GM12878 (cell line): ENCODE results near the gene TSSC4. TPM values are rescaled to one million over a fixed set of nuclear protein-coding genes. Genes with fewer than 3 reads are reported as not detected.

ENCODE experiments used
- ATAC-seq: fragments of 200-7000 bp; cut with Tn5 transposase; 3 replicates; pipeline ENCODE4 v1.9.1; 2020; ENCODE audit warnings: mild to moderate bottlenecking, moderate library complexity
- BruUV-seq: library from RNA; stranded (reverse); fragments of 400-500 nt; replicated peaks from 2 replicates; lab custom pipeline; 2021; lab: Mats Ljungman, UMichigan
- CTCF ChIA-PET: fragments of 300-600 bp; sonication (Branson Sonifier 250); formaldehyde crosslinking; extraction: SDS; loops from one replicate; lab custom pipeline; 2021; ENCODE audit warnings: inconsistent platforms; lab: Yijun Ruan, JAX
- POLR2A ChIA-PET: fragments of 350-600 bp; formaldehyde crosslinking; extraction: SDS; loops from one replicate; lab custom pipeline; 2021; ENCODE audit warnings: inconsistent platforms; lab: Charles Lee
- RAD21 ChIA-PET: fragments of 300-600 bp; sonication (Branson Sonifier 250); formaldehyde crosslinking; loops from one replicate; lab custom pipeline; 2023; ENCODE audit warnings: antibody characterized with exemption; ENCODE audit not compliant: unreplicated experiment; lab: Charles Lee
- SMC1A ChIA-PET: fragments of 300-600 bp; sonication (Branson Sonifier 250); formaldehyde crosslinking; loops from one replicate; lab custom pipeline; 2023; ENCODE audit not compliant: unreplicated experiment, uncharacterized antibody; lab: Charles Lee
- DNase-seq: peaks from one replicate; pipeline ENCODE4 v3.0.0-alpha.2; 2011; ENCODE audit warnings: low read depth, low spot score
- FAIRE-seq: peaks from 3 replicates; lab custom pipeline; 2011; peaks lifted over from hg19 to GRCh38; lab: Jason Lieb, UNC
- H2AFZ ChIP-seq: 2 replicates; pipeline ENCODE4 v1.6.0; 2011; ENCODE audit warnings: low read depth, low read length, control low read depth; ENCODE audit not compliant: control insufficient read depth
- H3K27ac ChIP-seq: 2 replicates; pipeline ENCODE4 v1.5.1; 2011; ENCODE audit warnings: control low read depth; ENCODE audit not compliant: control insufficient read depth, insufficient read depth
- H3K27me3 ChIP-seq, 2 experiments: replicated peaks in 1 of 2; 2 replicates each; pipeline versions ENCODE4 v1.6.0 to v1.6.1; 2011; ENCODE audit warnings: low read length in 1 of 2; ENCODE audit not compliant: control insufficient read depth in 2 of 2, insufficient read depth in 2 of 2
- H3K36me3 ChIP-seq, 2 experiments: 2 replicates each; pipeline ENCODE4 v1.5.1; 2011; ENCODE audit warnings: low read length in 1 of 2; ENCODE audit not compliant: control insufficient read depth in 2 of 2, insufficient read depth in 2 of 2
- H3K4me1 ChIP-seq: 2 replicates; pipeline ENCODE4 v1.6.1; 2011; ENCODE audit warnings: mild to moderate bottlenecking, low read length, moderate library complexity, mixed read lengths; ENCODE audit not compliant: control insufficient read depth, insufficient read depth
- H3K4me2 ChIP-seq: 2 replicates; pipeline ENCODE4 v1.6.0; 2011; ENCODE audit warnings: control low read depth; ENCODE audit not compliant: control insufficient read depth, insufficient read depth
- H3K4me3 ChIP-seq: fragments of 200-600 bp; sonication (generic); 2 replicates; pipeline ENCODE4 v1.5.1; 2016
- H3K79me2 ChIP-seq: 2 replicates; pipeline ENCODE4 v1.6.0; 2011; ENCODE audit warnings: low read length; ENCODE audit not compliant: control insufficient read depth, insufficient read depth
- H3K9ac ChIP-seq: 2 replicates; pipeline ENCODE4 v1.8.0; 2011; ENCODE audit warnings: low read length, control low read depth, mixed read lengths; ENCODE audit not compliant: control insufficient read depth, insufficient read depth
- H3K9me3 ChIP-seq: replicated peaks from 3 replicates; pipeline ENCODE4 v1.5.1; 2011; ENCODE audit warnings: mild to moderate bottlenecking, low read length; ENCODE audit not compliant: control insufficient read depth, insufficient read depth
- H4K20me1 ChIP-seq: 2 replicates; pipeline ENCODE4 v1.6.0; 2011; ENCODE audit not compliant: control insufficient read depth, insufficient read depth
- CHD1 ChIP-seq: IDR thresholded peaks from 2 replicates; pipeline ENCODE4 v1.6.1; 2012; ENCODE audit warnings: low read depth, low read length, improper control_type of control experiment
- EED ChIP-seq: sonication (generic); IDR thresholded peaks from 2 replicates; pipeline ENCODE4 v1.6.1; 2016; ENCODE audit warnings: antibody characterized with exemption, low read depth
- EGR1 ChIP-seq, 2 experiments: IDR thresholded peaks; 1 replicate in 1 of 2; 2 replicates in 1 of 2; pipeline ENCODE4 v1.6.1; 2011 to 2012; ENCODE audit warnings: low read depth in 2 of 2, low read length in 2 of 2, borderline replicate concordance in 1 of 2, mild to moderate bottlenecking in 1 of 2, moderate library complexity in 1 of 2
- JUND ChIP-seq: IDR thresholded peaks from 2 replicates; pipeline ENCODE4 v1.6.1; 2012; ENCODE audit warnings: low read depth, mild to moderate bottlenecking, low read length, improper control_type of control experiment, moderate library complexity
- POU2F2 ChIP-seq: IDR thresholded peaks from 3 replicates; pipeline ENCODE4 v1.6.1; 2011; ENCODE audit warnings: low read depth, mild to moderate bottlenecking, low read length, borderline replicate concordance
- SUZ12 ChIP-seq: fragments of 200-600 bp; sonication (generic); IDR thresholded peaks from one replicate; pipeline ENCODE4 v1.6.1; 2018; ENCODE audit warnings: antibody characterized with exemption, mild to moderate bottlenecking; ENCODE audit not compliant: unreplicated experiment
- TCF3 ChIP-seq: IDR thresholded peaks from 2 replicates; pipeline ENCODE4 v1.6.1; 2012; ENCODE audit warnings: low read depth, mild to moderate bottlenecking, low read length, borderline replicate concordance; ENCODE audit not compliant: insufficient read depth
- ZNF207 ChIP-seq: fragments of 450-650 bp; IDR thresholded peaks from 2 replicates; pipeline ENCODE4 v1.6.1; 2014; ENCODE audit warnings: antibody characterized with exemption, mild to moderate bottlenecking, borderline replicate concordance
- WGBS: methylation state at CpG from one replicate; pipeline ENCODE4 v1.1.6; 2016; ENCODE audit warnings: low lambda C conversion rate; ENCODE audit not compliant: insufficient replicate concordance, insufficient coverage; ENCODE audit errors: missing lambda C conversion rate; 5-methylcytosine and 5-hydroxymethylcytosine counted together
- in situ Hi-C: fragments of 300-500 bp; cut with MboI; formaldehyde crosslinking; loops from 9 replicates; pipeline ENCODE4 v1.14.3; 2018; ENCODE audit warnings: mixed read lengths
- intact Hi-C: fragments of 100-400 bp; cut with micrococcal nuclease; formaldehyde crosslinking; loops from one replicate; pipeline ENCODE4 v1.14.2; 2022; ENCODE audit not compliant: unreplicated experiment
- polyA plus RNA-seq, 11 experiments: library from polyadenylated mRNA; depleted of rRNA in 4 of 11; unstranded in 6 of 11; stranded (reverse) in 5 of 11; fragments of >200 nt; fragmentation: Nextera tagmentation in 4 of 11; fragmentation: Illumina TruSeq in 1 of 11; extraction: Ambion mirVana in 4 of 11; extraction: Trizol in 1 of 11; gene quantifications; 1 replicate in 1 of 11; 2 replicates in 10 of 11; pipeline versions ENCODE4 v1.2.1 to v1.2.3, GENCODE V29; 2011 to 2016; ENCODE audit warnings: inconsistent platforms in 2 of 11, missing spikeins in 2 of 11, low read depth in 1 of 11
- total RNA-seq, 4 experiments: library from RNA; depleted of rRNA in 3 of 4; stranded (reverse); fragments of >200 nt in 3 of 4; fragmentation: Illumina TruSeq in 1 of 4; extraction: Trizol in 1 of 4; gene quantifications; 2 replicates each; pipeline versions ENCODE4 v1.2.1 to v1.2.3, GENCODE V29; 2013 to 2021
- TF ChIP-seq, protein P1 (sequence below): fragments of 450-650 bp; IDR thresholded peaks from 2 replicates; pipeline ENCODE4 v1.6.1; 2016; ENCODE audit warnings: mild to moderate bottlenecking
- TF ChIP-seq, protein P2 (sequence below): fragments of 450-650 bp; IDR thresholded peaks from 2 replicates; pipeline ENCODE4 v1.6.1; 2017; ENCODE audit warnings: mild to moderate bottlenecking, moderate library complexity
- TF ChIP-seq, protein P3 (sequence below): fragments of 450-650 bp; IDR thresholded peaks from 2 replicates; pipeline ENCODE4 v1.6.1; 2016; ENCODE audit warnings: mild to moderate bottlenecking

TSSC4 gene
- total and polyA plus RNA-seq, 10 of the 15 experiments (the other 5 are each of a cell fraction or from before 2014, with no cell fraction given): 0.69 to 70.1 (median 25.7) TPM

DNA sequence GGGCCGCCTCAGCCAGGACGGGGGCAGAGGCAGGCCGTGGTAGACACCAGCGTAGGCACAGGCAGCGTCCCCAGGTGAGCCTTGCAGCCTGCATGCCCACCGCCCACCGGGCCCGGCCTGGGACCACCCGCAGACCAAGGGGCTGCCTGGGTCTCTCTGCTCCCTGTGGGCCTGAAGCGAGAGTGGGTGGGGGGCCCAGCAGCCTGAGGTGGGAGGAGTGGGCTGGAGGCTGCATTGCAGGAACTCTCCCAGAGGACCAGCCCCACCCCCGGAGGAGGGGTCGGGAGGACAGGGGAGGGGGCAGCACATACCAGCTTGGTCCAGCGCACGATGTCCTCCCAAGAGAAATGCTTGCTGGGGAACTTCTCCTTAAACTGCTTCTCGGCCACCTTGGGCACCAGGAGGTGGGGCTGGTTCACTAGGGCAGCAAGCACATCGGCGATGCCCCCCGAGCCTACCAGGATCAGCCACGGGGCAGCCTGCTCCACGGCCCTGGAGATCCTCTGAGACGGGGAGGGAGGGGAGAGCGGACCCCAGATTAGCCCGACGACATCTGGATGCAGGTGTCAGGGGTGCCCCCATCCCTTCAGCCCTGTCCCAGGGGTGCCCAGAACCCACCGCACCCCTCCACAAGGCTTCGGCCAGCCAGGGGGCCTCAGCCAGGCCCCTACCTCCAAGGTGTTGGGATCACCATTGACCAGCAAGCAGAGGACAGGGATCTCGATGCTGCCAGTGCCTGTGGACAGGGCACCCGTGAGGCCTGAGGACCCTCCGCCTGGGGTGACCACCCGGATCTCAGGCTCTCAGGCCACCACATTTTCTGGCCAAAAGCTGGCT, 17.5 kb downstream of the TSSC4 start:
- no peak overlapping the region for H2AFZ ChIP-seq
- SMC1A ChIA-PET: interaction anchor here (1.0 to 3.4 kb wide), 2 partner anchors 112 to 117 kb away, joined by 3 to 60 read pairs; no protein-coding TSS in a partner anchor
- DNase-seq: no peak
- ATAC-seq: no peak
- H3K27ac ChIP-seq: no peak overlapping the region
- 38% methylated on average over 30 of the region's 30 CpGs for WGBS
- no peaks in the 10 kb centered on the region for H3K36me3 ChIP-seq
- CTCF ChIA-PET: interaction anchor here (9.5 kb wide), 1 partner anchor 116 kb away, joined by 271 read pairs; the partner anchor contains the start of genes C11orf21 and TSPAN32
- no peak overlapping the region for H3K4me3 ChIP-seq
- in situ Hi-C loops (loop anchor here (5.0 kb wide), 2 partner anchors 106 to 216 kb away; no protein-coding TSS in a partner anchor), intact Hi-C loops (no loop called here)
- no peaks in the 10 kb centered on the region for H3K79me2 ChIP-seq
- POLR2A ChIA-PET: no interaction called here
- H3K9me3 ChIP-seq: no peaks in the 10 kb centered on the region
- no peaks in the 10 kb centered on the region for H3K4me1 ChIP-seq
- FAIRE-seq: no peak
- RAD21 ChIA-PET: interaction anchor here (1.0 to 7.3 kb wide), 2 partner anchors 109 to 114 kb away, joined by 3 to 187 read pairs; partner anchors contain the start of genes C11orf21 and TSPAN32
- H3K9ac ChIP-seq: no peak overlapping the region
- H3K4me2 ChIP-seq: no peak overlapping the region
- BruUV-seq: no TSS peak
- H3K27me3 ChIP-seq: no peaks in the 10 kb centered on the region
- no peaks in the 10 kb centered on the region for H4K20me1 ChIP-seq
- TF ChIP-seq, protein P1, sequence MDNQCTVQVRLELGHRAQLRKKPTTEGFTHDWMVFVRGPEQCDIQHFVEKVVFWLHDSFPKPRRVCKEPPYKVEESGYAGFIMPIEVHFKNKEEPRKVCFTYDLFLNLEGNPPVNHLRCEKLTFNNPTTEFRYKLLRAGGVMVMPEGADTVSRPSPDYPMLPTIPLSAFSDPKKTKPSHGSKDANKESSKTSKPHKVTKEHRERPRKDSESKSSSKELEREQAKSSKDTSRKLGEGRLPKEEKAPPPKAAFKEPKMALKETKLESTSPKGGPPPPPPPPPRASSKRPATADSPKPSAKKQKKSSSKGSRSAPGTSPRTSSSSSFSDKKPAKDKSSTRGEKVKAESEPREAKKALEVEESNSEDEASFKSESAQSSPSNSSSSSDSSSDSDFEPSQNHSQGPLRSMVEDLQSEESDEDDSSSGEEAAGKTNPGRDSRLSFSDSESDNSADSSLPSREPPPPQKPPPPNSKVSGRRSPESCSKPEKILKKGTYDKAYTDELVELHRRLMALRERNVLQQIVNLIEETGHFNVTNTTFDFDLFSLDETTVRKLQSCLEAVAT: no peak
- TF ChIP-seq POU2F2: no peak
- no peak for TF ChIP-seq EED
- TF ChIP-seq, protein P2, sequence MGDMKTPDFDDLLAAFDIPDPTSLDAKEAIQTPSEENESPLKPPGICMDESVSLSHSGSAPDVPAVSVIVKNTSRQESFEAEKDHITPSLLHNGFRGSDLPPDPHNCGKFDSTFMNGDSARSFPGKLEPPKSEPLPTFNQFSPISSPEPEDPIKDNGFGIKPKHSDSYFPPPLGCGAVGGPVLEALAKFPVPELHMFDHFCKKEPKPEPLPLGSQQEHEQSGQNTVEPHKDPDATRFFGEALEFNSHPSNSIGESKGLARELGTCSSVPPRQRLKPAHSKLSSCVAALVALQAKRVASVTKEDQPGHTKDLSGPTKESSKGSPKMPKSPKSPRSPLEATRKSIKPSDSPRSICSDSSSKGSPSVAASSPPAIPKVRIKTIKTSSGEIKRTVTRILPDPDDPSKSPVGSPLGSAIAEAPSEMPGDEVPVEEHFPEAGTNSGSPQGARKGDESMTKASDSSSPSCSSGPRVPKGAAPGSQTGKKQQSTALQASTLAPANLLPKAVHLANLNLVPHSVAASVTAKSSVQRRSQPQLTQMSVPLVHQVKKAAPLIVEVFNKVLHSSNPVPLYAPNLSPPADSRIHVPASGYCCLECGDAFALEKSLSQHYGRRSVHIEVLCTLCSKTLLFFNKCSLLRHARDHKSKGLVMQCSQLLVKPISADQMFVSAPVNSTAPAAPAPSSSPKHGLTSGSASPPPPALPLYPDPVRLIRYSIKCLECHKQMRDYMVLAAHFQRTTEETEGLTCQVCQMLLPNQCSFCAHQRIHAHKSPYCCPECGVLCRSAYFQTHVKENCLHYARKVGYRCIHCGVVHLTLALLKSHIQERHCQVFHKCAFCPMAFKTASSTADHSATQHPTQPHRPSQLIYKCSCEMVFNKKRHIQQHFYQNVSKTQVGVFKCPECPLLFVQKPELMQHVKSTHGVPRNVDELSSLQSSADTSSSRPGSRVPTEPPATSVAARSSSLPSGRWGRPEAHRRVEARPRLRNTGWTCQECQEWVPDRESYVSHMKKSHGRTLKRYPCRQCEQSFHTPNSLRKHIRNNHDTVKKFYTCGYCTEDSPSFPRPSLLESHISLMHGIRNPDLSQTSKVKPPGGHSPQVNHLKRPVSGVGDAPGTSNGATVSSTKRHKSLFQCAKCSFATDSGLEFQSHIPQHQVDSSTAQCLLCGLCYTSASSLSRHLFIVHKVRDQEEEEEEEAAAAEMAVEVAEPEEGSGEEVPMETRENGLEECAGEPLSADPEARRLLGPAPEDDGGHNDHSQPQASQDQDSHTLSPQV: no peak
- no peak for TF ChIP-seq JUND
- TF ChIP-seq TCF3: no peak
- no peak for TF ChIP-seq CHD1
- TF ChIP-seq SUZ12: no peak
- TF ChIP-seq, protein P3, sequence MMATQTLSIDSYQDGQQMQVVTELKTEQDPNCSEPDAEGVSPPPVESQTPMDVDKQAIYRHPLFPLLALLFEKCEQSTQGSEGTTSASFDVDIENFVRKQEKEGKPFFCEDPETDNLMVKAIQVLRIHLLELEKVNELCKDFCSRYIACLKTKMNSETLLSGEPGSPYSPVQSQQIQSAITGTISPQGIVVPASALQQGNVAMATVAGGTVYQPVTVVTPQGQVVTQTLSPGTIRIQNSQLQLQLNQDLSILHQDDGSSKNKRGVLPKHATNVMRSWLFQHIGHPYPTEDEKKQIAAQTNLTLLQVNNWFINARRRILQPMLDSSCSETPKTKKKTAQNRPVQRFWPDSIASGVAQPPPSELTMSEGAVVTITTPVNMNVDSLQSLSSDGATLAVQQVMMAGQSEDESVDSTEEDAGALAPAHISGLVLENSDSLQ: no peak
- TF ChIP-seq EGR1 (IDR thresholded peaks at IDR 0.05; ENCODE audit: borderline replicate concordance in 1 of 2, low read depth in 2 of 2, low read length in 2 of 2): no peak
- no peak for TF ChIP-seq ZNF207
